Tibial nerve (tissue), 4 donors: ENCODE data around the gene ZP2. TPM values are rescaled to one million over a fixed set of nuclear protein-coding genes. Genes with fewer than 3 reads are reported as not detected.

ENCODE experiments used
- DNase-seq, 2 donors: peaks; one replicate each; pipeline ENCODE4 v3.0.0-alpha.2; 2019; ENCODE audit warnings: low spot score in 2 of 2
- H3K27ac ChIP-seq, 4 donors: fragments of 200-600 bp; sonication (generic) in 3 of 4; one replicate each; pipeline ENCODE4 v1.5.1; 2017 to 2019; ENCODE audit warnings: mild to moderate bottlenecking in 1 of 4
- H3K27me3 ChIP-seq, 2 donors: fragments of 200-600 bp; sonication (generic) in 1 of 2; one replicate each; pipeline versions ENCODE4 v1.5.1 to v1.6.0; 2017 to 2019
- H3K36me3 ChIP-seq, 3 donors: fragments of 200-600 bp; sonication (generic); one replicate each; pipeline ENCODE4 v1.5.1; 2018 to 2019
- H3K4me1 ChIP-seq, 4 donors: fragments of 200-600 bp; sonication (generic) in 3 of 4; one replicate each; pipeline ENCODE4 v1.5.1; 2017 to 2019
- H3K4me3 ChIP-seq, 4 donors: fragments of 200-600 bp; sonication (generic) in 3 of 4; one replicate each; pipeline ENCODE4 v1.5.1; 2017 to 2019; ENCODE audit warnings: mild to moderate bottlenecking in 1 of 4, moderate library complexity in 1 of 4
- H3K9me3 ChIP-seq, 4 donors: fragments of 200-600 bp; sonication (generic) in 3 of 4; one replicate each; pipeline ENCODE4 v1.5.1; 2017 to 2019
- EP300 ChIP-seq, 2 donors: sonication (generic); formaldehyde crosslinking; IDR thresholded peaks; one replicate each; pipeline ENCODE4 v1.6.1; 2017; ENCODE audit warnings: antibody characterized with exemption in 2 of 2, mild to moderate bottlenecking in 1 of 2
- POLR2A ChIP-seq, 2 donors: fragments of 450-650 bp; IDR thresholded peaks; one replicate each; pipeline ENCODE4 v1.6.1; 2017; ENCODE audit warnings: antibody characterized with exemption in 2 of 2, mild to moderate bottlenecking in 2 of 2, moderate library complexity in 2 of 2
- WGBS, 2 donors: methylation state at CpG; one replicate each; pipeline ENCODE4 v1.1.5; 2018; 5-methylcytosine and 5-hydroxymethylcytosine counted together
- total RNA-seq, 4 donors: library from RNA; depleted of rRNA; stranded (reverse); fragments of >200 nt; gene quantifications; one replicate each; pipeline ENCODE4 v1.1.0, GENCODE V29; 2016
- TF ChIP-seq, protein P1 (sequence below), 5 experiments: fragments of 200-600 bp in 3 of 5; fragments of 450-650 bp in 2 of 5; sonication (generic) in 3 of 5; IDR thresholded peaks; one replicate each; pipeline ENCODE4 v1.5.1; 2016 to 2019; ENCODE audit warnings: antibody characterized with exemption in 5 of 5, mild to moderate bottlenecking in 3 of 5, moderate library complexity in 2 of 5

Gene ZP2
- total RNA-seq, 4 donors from 2014 or later, result not detected

DNA sequence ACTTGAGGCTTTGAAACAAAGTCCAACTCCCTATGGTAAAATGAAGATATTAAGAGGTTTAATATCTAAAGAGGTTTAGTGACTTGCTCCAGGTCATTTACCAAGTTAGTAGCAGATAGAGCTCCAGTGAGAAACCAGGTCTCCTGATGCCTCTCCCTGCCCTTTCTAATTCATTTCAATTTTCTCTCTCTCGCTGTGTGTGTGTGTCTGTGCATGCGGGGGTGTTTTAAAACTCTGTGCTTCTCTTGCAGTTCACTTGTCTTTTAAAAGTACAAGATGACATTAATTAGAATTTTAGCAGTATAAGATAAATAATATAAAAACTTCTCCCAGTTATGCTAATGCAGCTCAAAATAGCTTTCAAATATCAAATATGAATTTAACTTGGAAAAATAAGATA lies 8.2 kb upstream of the ZP2 start:
- Histone ChIP-seq H3K27me3 (no peaks in the 10 kb centered on the region), H3K36me3 (no peaks in the 10 kb centered on the region), H3K4me1 (no peaks in the 10 kb centered on the region), H3K27ac (no peak overlapping the region), H3K4me3 (no peak overlapping the region), H3K9me3 (no peaks in the 10 kb centered on the region)
- WGBS, 2 donors, result 96 to 97% methylated on average over 2 of the region's 2 CpGs
- TF ChIP-seq EP300 (IDR thresholded peaks at IDR 0.05) (no peak), POLR2A (IDR thresholded peaks at IDR 0.05) (no peak)
- TF ChIP-seq, protein P1, sequence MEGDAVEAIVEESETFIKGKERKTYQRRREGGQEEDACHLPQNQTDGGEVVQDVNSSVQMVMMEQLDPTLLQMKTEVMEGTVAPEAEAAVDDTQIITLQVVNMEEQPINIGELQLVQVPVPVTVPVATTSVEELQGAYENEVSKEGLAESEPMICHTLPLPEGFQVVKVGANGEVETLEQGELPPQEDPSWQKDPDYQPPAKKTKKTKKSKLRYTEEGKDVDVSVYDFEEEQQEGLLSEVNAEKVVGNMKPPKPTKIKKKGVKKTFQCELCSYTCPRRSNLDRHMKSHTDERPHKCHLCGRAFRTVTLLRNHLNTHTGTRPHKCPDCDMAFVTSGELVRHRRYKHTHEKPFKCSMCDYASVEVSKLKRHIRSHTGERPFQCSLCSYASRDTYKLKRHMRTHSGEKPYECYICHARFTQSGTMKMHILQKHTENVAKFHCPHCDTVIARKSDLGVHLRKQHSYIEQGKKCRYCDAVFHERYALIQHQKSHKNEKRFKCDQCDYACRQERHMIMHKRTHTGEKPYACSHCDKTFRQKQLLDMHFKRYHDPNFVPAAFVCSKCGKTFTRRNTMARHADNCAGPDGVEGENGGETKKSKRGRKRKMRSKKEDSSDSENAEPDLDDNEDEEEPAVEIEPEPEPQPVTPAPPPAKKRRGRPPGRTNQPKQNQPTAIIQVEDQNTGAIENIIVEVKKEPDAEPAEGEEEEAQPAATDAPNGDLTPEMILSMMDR (IDR thresholded peaks at IDR 0.05), result no peak
- no peak for DNase-seq

DNA sequence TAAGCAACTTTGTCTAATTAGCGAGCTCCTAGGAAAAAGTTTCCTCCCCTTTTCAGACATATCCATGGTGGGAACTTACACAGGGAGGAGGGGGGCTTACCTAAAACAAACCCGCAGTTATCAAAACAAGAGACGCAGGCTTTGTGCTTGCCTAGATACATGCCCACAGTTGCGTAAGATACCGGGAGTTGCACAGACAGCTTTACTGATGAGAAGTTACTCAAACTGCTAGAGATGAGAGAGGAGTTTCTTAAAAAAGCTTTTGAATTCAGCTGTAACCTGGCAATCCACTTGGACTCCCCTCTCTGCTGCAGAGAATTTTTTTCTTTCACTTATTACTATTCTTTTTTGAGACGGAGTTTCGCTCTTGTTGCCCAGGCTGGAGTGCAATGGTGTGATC lies 6.8 kb upstream of the ZP2 start:
- 73 to 77% methylated on average over 7 of the region's 7 CpGs for WGBS, 2 donors

DNA sequence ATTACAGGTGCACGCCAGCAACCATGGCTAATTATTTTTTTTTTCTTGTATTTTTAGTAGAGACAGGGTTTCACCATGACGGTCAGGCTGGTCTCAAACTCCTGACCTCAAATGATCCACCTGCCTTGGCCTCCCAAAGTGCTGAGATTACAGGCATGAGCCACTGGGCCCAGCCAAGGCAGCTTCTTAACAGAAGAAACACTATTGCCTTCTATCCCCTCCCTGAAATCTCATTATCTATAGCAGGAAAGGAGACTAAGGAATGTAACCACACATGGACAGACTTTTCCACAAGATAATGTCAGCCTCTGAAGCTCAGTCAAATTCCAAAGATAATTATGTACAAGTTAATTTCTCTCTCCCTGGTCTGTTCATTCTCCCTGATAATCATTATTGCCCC lies 5.7 kb upstream of the ZP2 start:
- H3K9me3 ChIP-seq, result no peaks in the 10 kb centered on the region
- H3K27ac ChIP-seq, result no peak overlapping the region
- H3K36me3 ChIP-seq, result no peaks in the 10 kb centered on the region
- DNase-seq, result no peak
- 63 to 82% methylated on average over 2 of the region's 2 CpGs for WGBS, 2 donors
- no peak for TF ChIP-seq EP300 (IDR thresholded peaks at IDR 0.05)
- TF ChIP-seq POLR2A (IDR thresholded peaks at IDR 0.05), result no peak
- TF ChIP-seq, protein P1 (IDR thresholded peaks at IDR 0.05), result no peak
- no peaks in the 10 kb centered on the region for H3K4me1 ChIP-seq
- no peak overlapping the region for H3K4me3 ChIP-seq
- H3K27me3 ChIP-seq, result peaks cover 0 to 5% of the 10 kb centered on the region in 2 donors

More for the DNA sequence above, 6.8 kb upstream of the ZP2 start:
- Histone ChIP-seq H3K36me3 (no peaks in the 10 kb centered on the region), H3K4me1 (no peaks in the 10 kb centered on the region), H3K9me3 (no peaks in the 10 kb centered on the region), H3K27me3 (peaks cover 0 to 1% of the 10 kb centered on the region in 2 donors), H3K27ac (no peak overlapping the region), H3K4me3 (no peak overlapping the region)
- TF ChIP-seq POLR2A (IDR thresholded peaks at IDR 0.05) (no peak), EP300 (IDR thresholded peaks at IDR 0.05) (no peak)
- TF ChIP-seq, protein P1 (IDR thresholded peaks at IDR 0.05), result no peak
- DNase-seq, result no peak

DNA sequence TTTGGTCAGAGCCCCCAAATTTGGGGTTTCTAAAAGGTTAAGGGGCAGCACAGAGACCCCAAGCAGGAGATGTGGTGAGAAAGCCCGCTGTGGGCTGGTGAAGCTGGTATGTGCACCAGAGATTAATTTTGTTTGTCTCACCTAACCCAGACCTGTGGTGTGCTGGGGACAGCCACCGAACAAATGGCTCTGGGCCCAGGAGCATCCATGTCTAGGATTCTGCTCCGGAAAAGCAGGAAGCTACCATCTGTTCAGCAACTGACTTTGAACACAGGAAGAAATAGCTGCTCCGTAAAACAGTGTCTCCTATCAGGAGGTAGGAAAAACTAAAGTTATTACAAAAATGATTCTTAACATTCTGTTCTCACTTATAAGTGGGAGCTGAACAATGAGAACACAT lies 2.7 kb upstream of the ZP2 start:
- Histone ChIP-seq H3K9me3 (no peaks in the 10 kb centered on the region), H3K4me3 (no peak overlapping the region), H3K27ac (no peak overlapping the region), H3K36me3 (no peaks in the 10 kb centered on the region), H3K27me3 (peaks cover 0 to 5% of the 10 kb centered on the region in 2 donors), H3K4me1 (no peaks in the 10 kb centered on the region)
- no peak for TF ChIP-seq EP300 (IDR thresholded peaks at IDR 0.05)
- TF ChIP-seq POLR2A (IDR thresholded peaks at IDR 0.05), result no peak
- TF ChIP-seq, protein P1 (IDR thresholded peaks at IDR 0.05), result no peak
- no peak for DNase-seq
- WGBS, 2 donors, result 57% methylated on average over 4 of the region's 4 CpGs

DNA sequence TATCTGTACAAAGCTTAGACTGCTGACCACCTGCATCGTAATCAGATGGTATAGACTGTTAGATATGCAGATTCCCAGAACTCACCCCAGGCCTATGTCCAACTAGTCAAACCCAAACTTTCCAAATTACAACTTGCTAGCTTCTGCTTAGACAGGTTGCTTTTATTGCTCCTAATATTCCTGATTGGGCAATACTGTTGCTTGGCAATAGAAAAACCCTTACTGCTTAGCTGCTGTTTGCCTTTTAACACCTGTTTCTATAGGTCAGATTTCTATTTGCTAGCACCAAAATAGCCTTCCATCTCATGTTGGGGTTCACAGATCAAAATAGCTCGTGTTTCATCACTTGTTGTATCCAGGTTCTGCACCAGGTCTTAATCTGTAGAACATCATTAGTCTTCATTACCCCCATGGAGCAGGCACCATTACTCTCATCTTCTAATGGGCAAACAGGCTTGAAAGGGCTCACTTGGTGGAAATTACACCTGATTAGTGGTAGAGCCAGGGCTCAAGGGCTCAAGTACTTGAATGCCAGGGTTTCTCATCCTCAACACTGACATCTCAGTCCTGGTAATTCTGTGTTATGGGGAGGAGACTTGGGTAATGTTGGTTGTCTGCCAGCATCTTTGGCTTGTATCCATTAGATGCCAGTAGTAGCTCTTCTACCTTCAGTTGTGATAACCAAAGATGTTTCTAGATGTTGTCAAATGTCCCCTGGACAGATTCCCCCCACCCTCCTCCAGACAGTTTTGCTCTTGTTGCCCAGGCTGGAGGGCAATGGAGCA lies 2.7 kb downstream of the ZP2 start:
- no peaks in the 10 kb centered on the region for H3K36me3 ChIP-seq
- no peak overlapping the region for H3K27ac ChIP-seq
- 60 to 66% methylated on average over 2 of the region's 2 CpGs for WGBS, 2 donors
- H3K9me3 ChIP-seq, result no peaks in the 10 kb centered on the region
- no peaks in the 10 kb centered on the region for H3K4me1 ChIP-seq
- no peak overlapping the region for H3K4me3 ChIP-seq
- DNase-seq, result no peak
- TF ChIP-seq POLR2A (IDR thresholded peaks at IDR 0.05) (no peak), EP300 (IDR thresholded peaks at IDR 0.05) (no peak)
- TF ChIP-seq, protein P1 (IDR thresholded peaks at IDR 0.05), result no peak
- H3K27me3 ChIP-seq, result peaks cover 0 to 5% of the 10 kb centered on the region in 2 donors
